Ascending aorta (tissue), 2 donors: ENCODE data around the gene EED. TPM values are rescaled to one million over a fixed set of nuclear protein-coding genes. Genes with fewer than 3 reads are reported as not detected.

Experiments
- DNase-seq, 2 donors: peaks; one replicate each; pipeline ENCODE4 v3.0.0-alpha.2; 2019; ENCODE audit warnings: low spot score in 2 of 2
- H3K27ac ChIP-seq, 2 donors: fragments of 200-600 bp; sonication (generic); one replicate each; pipeline ENCODE4 v1.5.1; 2016 to 2017; ENCODE audit warnings: mild to moderate bottlenecking in 1 of 2
- H3K27me3 ChIP-seq: fragments of 200-600 bp; sonication (generic); one replicate; pipeline ENCODE4 v1.5.1; 2017
- H3K36me3 ChIP-seq, 2 donors: fragments of 200-600 bp; sonication (generic); one replicate each; pipeline ENCODE4 v1.5.1; 2016
- H3K4me1 ChIP-seq, 2 donors: fragments of 200-600 bp; sonication (generic); one replicate each; pipeline ENCODE4 v1.5.1; 2016 to 2017; ENCODE audit warnings: mild to moderate bottlenecking in 1 of 2
- H3K4me3 ChIP-seq, 2 donors: fragments of 200-600 bp; sonication (generic); one replicate each; pipeline ENCODE4 v1.5.1; 2016 to 2017; ENCODE audit warnings: mild to moderate bottlenecking in 1 of 2
- H3K9me3 ChIP-seq, 2 donors: fragments of 200-600 bp; sonication (generic); one replicate each; pipeline ENCODE4 v1.5.1; 2016
- intact Hi-C: fragments of 100-400 bp; cut with DNase I; formaldehyde crosslinking; loops from one replicate; pipeline ENCODE4 v1.15.1; 2023
- total RNA-seq: library from RNA; depleted of rRNA; stranded (reverse); fragments of >200 nt; gene quantifications from one replicate; pipeline ENCODE4 v1.1.0, GENCODE V29; 2016
- TF ChIP-seq, protein P1 (sequence below), 3 experiments: fragments of 200-600 bp in 2 of 3; fragments of 450-650 bp in 1 of 3; sonication (generic) in 2 of 3; IDR thresholded peaks; one replicate each; pipeline ENCODE4 v1.5.1; 2016 to 2019; ENCODE audit warnings: antibody characterized with exemption in 3 of 3, mild to moderate bottlenecking in 1 of 3, moderate library complexity in 1 of 3

EED gene
- total RNA-seq, 1 donor from 2014 or later: 16.1 TPM

DNA sequence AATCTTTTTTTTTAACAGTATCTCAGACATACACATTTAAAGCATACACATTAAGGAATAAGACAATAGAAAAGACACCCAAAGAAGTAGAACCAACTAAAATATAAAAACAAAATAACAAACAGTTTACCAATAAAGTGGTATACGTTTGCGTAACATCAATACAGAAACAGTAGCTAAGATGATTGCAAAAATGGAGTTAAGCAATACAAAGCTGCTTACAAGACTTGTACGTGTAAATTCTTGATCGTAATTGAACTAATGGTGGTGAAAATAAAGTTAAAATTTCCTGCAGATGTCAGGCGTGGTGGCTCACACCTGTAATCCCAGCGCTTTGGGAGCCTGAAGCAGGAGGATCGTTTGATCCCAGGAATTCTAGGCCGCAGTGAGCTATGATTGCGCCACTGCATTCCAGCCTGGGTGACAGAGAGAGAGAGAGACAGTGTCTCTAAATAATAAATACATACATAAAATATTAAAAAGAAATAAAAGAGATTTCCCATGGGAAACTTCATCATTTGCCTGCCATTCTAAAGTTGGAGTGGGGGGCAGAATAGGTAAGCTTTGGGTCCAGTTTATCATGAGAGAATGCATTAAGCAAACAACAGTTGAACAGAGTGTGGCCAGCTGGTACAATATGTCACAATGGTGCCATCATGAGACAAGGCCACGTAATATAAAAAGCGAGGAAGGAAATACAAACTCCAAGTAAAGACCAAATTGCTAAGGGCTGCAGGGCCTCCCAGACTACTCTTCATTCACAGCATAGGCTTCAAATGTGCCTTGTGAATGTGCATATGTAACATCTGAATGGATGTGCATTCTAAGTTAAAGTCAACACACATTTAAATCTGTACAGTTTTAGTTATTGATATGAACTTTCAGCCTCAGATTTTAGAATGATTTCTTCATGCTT is 38.9 kb upstream of the EED start:
- no peaks in the 10 kb centered on the region for H3K27me3 ChIP-seq
- DNase-seq: no peak
- H3K36me3 ChIP-seq: no peaks in the 10 kb centered on the region
- H3K4me3 ChIP-seq: no peak overlapping the region
- TF ChIP-seq, protein P1, sequence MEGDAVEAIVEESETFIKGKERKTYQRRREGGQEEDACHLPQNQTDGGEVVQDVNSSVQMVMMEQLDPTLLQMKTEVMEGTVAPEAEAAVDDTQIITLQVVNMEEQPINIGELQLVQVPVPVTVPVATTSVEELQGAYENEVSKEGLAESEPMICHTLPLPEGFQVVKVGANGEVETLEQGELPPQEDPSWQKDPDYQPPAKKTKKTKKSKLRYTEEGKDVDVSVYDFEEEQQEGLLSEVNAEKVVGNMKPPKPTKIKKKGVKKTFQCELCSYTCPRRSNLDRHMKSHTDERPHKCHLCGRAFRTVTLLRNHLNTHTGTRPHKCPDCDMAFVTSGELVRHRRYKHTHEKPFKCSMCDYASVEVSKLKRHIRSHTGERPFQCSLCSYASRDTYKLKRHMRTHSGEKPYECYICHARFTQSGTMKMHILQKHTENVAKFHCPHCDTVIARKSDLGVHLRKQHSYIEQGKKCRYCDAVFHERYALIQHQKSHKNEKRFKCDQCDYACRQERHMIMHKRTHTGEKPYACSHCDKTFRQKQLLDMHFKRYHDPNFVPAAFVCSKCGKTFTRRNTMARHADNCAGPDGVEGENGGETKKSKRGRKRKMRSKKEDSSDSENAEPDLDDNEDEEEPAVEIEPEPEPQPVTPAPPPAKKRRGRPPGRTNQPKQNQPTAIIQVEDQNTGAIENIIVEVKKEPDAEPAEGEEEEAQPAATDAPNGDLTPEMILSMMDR (IDR thresholded peaks at IDR 0.05): no peak
- no peak overlapping the region for H3K27ac ChIP-seq
- intact Hi-C loops: no loop called here
- no peaks in the 10 kb centered on the region for H3K9me3 ChIP-seq
- no peaks in the 10 kb centered on the region for H3K4me1 ChIP-seq

DNA sequence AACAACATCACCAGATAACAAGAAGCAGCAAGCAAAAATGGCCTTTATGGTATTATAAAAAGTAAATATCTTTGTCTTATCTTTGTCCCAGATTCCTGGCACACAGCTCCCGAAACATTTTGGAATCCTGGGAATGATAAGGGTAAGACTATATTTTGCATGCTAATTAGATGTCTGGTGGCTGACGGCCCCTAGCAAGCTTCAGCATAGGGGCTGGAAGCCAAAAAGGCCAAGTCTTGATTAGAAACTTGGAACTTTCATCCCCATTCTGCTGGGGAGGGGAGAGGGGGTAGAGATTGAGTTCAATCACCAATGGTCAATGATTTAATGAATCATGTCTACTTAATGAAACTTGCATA is 38.2 kb upstream of the EED start:
- intact Hi-C loops: no loop called here
- no peak for DNase-seq
- Histone ChIP-seq H3K27ac (no peak overlapping the region), H3K4me3 (no peak overlapping the region), H3K36me3 (no peaks in the 10 kb centered on the region), H3K4me1 (no peaks in the 10 kb centered on the region), H3K27me3 (no peaks in the 10 kb centered on the region), H3K9me3 (no peaks in the 10 kb centered on the region)
- TF ChIP-seq, protein P1 (IDR thresholded peaks at IDR 0.05): no peak

DNA sequence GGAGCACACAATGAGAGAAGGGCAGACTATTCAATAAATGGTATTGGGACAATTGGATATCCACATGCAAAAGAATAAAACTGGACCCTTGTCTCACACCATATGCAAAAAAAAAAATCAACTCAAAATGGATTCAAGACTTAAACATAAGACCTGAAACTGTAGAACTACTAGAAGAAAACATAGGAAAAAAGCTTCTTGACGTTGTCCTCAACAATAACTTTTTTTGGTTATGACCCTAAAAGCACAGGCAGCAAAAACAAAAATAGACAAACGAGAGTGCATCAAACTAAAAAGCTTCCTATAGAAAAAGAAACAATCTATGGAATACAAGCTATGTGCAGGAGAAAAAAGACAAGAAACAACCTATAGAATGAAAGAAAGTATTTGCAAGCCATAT is 37.1 kb upstream of the EED start:
- no peaks in the 10 kb centered on the region for H3K27me3 ChIP-seq
- H3K9me3 ChIP-seq: no peaks in the 10 kb centered on the region
- H3K27ac ChIP-seq: no peak overlapping the region
- no peaks in the 10 kb centered on the region for H3K36me3 ChIP-seq
- no peak for DNase-seq
- H3K4me1 ChIP-seq: no peaks in the 10 kb centered on the region
- intact Hi-C loops: no loop called here
- TF ChIP-seq, protein P1 (IDR thresholded peaks at IDR 0.05): no peak
- no peak overlapping the region for H3K4me3 ChIP-seq

DNA sequence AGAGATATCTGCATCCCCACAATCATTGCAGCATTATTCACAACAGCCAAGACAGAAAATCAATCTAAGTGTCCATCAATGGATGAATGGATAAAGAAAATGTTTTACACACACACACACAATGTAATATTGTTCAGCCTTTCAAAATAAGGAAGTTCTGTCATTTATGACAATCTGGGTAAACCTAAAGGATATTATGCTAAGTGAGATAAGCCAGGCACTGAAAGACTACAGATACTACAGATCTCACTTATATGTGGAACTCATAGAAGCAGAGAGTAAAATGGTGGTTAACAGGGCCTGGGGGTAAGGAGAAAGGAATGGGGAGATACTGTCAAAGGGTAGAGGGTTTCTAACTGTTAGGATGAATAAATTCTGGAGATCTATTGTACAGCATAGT is 36.0 kb upstream of the EED start:
- TF ChIP-seq, protein P1 (IDR thresholded peaks at IDR 0.05): no peak
- Histone ChIP-seq H3K4me1 (no peaks in the 10 kb centered on the region), H3K27ac (no peak overlapping the region), H3K36me3 (no peaks in the 10 kb centered on the region), H3K4me3 (no peak overlapping the region), H3K9me3 (no peaks in the 10 kb centered on the region), H3K27me3 (no peaks in the 10 kb centered on the region)
- intact Hi-C loops: no loop called here
- DNase-seq: no peak

DNA sequence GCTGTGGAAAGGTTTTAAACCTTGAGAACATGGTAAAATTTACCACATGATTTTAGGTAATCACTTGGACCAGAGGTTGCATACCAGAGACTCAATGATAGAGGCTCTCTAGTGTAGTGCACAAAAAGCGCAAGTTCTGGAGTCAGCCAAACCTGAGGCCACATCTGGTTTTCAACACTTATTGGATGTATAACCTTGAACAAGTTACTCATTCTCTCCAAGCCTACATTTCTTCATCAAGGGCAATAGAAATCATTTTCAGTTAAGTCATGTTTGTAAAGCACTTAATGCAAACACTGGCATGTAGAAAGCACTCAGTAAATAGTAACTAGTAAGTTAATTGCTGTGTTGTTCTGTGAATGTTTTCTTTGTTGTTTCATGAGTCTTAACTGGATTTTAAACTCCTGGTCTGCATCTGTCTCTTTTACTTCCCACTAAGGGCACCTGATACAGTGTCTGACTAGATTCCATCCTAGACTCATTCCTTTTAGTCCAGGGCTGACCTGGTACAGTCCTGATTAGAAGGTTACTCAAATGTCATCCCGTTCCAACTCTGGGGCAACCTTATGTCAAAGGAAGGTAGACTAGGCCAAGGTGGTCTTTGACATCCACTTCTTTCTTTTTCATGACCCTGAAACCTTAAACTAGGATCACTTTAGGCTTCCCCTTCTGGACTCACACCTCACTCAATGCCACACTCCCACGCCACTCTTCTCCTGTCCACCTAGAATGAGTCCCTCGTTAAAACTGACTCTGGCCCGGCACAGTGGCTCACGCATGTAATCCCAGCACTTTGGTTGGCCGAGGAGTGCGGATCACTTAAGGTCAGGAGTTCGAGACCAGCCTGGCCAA is 34.5 kb upstream of the EED start:
- no peaks in the 10 kb centered on the region for H3K27me3 ChIP-seq

More for the DNA sequence above, 34.5 kb upstream of the EED start:
- TF ChIP-seq, protein P1 (IDR thresholded peaks at IDR 0.05): no peak
- Histone ChIP-seq H3K4me3 (no peak overlapping the region), H3K27ac (no peak overlapping the region), H3K4me1 (no peaks in the 10 kb centered on the region), H3K36me3 (no peaks in the 10 kb centered on the region), H3K9me3 (no peaks in the 10 kb centered on the region)
- DNase-seq: no peak
- intact Hi-C loops: no loop called here
